IMR-90 (cell line): ENCODE data around the gene IGF1R. TPM values are rescaled to one million over a fixed set of nuclear protein-coding genes. Genes with fewer than 3 reads are reported as not detected.

Experiments used
- ATAC-seq: fragments of 200-7000 bp; cut with Tn5 transposase; 2 replicates; pipeline ENCODE4 v1.9.1; 2020; ENCODE audit warnings: low read depth, mild to moderate bottlenecking, moderate library complexity
- BruUV-seq: library from RNA; stranded (reverse); fragments of 400-500 nt; replicated peaks from 2 replicates; lab custom pipeline; 2021; lab: Mats Ljungman, UMichigan
- CTCF ChIA-PET: fragments of 300-600 bp; formaldehyde crosslinking; extraction: SDS; loops from one replicate; lab custom pipeline; 2021; ENCODE audit warnings: antibody characterized with exemption; lab: Yijun Ruan, JAX
- POLR2A ChIA-PET: fragments of 300-600 bp; sonication (Branson Sonifier 250); formaldehyde crosslinking; loops from one replicate; lab custom pipeline; 2022; ENCODE audit warnings: antibody characterized with exemption; ENCODE audit not compliant: unreplicated experiment; lab: Charles Lee
- DNase-seq: peaks from one replicate; pipeline ENCODE4 v3.0.0; 2013
- H2AFZ ChIP-seq: replicated peaks from 2 replicates; pipeline ENCODE3; 2013; ENCODE audit warnings: low read length, mild to moderate bottlenecking; ENCODE audit not compliant: poor library complexity
- H2AK5ac ChIP-seq: 2 replicates; pipeline ENCODE4 v1.6.1; 2013; ENCODE audit warnings: low read depth, low read length, inconsistent platforms
- H2AK9ac ChIP-seq: replicated peaks from 2 replicates; pipeline ENCODE3; 2013; ENCODE audit warnings: mild to moderate bottlenecking, low read depth, low read length, moderate library complexity; ENCODE audit not compliant: poor library complexity
- H2BK120ac ChIP-seq: 2 replicates; pipeline ENCODE4 v1.6.1; 2013; ENCODE audit warnings: low read depth, low read length, inconsistent platforms
- H2BK15ac ChIP-seq: 3 replicates; pipeline ENCODE4 v1.6.1; 2013; ENCODE audit warnings: low read depth, low read length, inconsistent platforms
- H2BK20ac ChIP-seq: 2 replicates; pipeline ENCODE4 v1.6.1; 2013; ENCODE audit warnings: low read depth, mild to moderate bottlenecking, inconsistent platforms, low read length, moderate library complexity
- H2BK5ac ChIP-seq: 2 replicates; pipeline ENCODE4 v1.6.1; 2013; ENCODE audit warnings: mild to moderate bottlenecking, low read depth, low read length, inconsistent platforms; ENCODE audit not compliant: poor library complexity, severe bottlenecking
- H3K14ac ChIP-seq: replicated peaks from 2 replicates; pipeline ENCODE4 v1.6.1; 2013; ENCODE audit warnings: low read depth, low read length, inconsistent platforms
- H3K18ac ChIP-seq: 2 replicates; pipeline ENCODE4 v1.6.1; 2013; ENCODE audit warnings: low read depth, low read length, control low read depth
- H3K23ac ChIP-seq: 2 replicates; pipeline ENCODE4 v1.6.1; 2013; ENCODE audit warnings: low read depth, low read length, inconsistent platforms
- H3K27ac ChIP-seq: 2 replicates; pipeline ENCODE4 v1.5.1; 2013; ENCODE audit warnings: mild to moderate bottlenecking, control low read depth, low read length; ENCODE audit not compliant: insufficient read depth
- H3K27me3 ChIP-seq: 2 replicates; pipeline ENCODE4 v1.6.1; 2013; ENCODE audit warnings: low read length; ENCODE audit not compliant: control insufficient read depth, insufficient read depth
- H3K36me3 ChIP-seq: 2 replicates; pipeline ENCODE4 v1.6.1; 2013; ENCODE audit warnings: low read length, mixed read lengths; ENCODE audit not compliant: control insufficient read depth, insufficient read depth
- H3K4ac ChIP-seq: 2 replicates; pipeline ENCODE4 v1.6.1; 2013; ENCODE audit warnings: low read depth, low read length, inconsistent platforms
- H3K4me1 ChIP-seq: 2 replicates; pipeline ENCODE4 v1.6.1; 2013; ENCODE audit warnings: low read length, mixed read lengths; ENCODE audit not compliant: control insufficient read depth, insufficient read depth
- H3K4me2 ChIP-seq: 2 replicates; pipeline ENCODE4 v1.6.1; 2013; ENCODE audit warnings: low read depth, mild to moderate bottlenecking, control low read depth, low read length, moderate library complexity
- H3K4me3 ChIP-seq: 2 replicates; pipeline ENCODE4 v1.5.1; 2013; ENCODE audit warnings: low read depth, mild to moderate bottlenecking, control low read depth, low read length, moderate library complexity; ENCODE audit not compliant: insufficient read depth
- H3K56ac ChIP-seq: 2 replicates; pipeline ENCODE4 v1.6.1; 2013; ENCODE audit warnings: low read length, inconsistent platforms; ENCODE audit not compliant: insufficient read depth; ENCODE audit errors: extremely low read depth
- H3K79me1 ChIP-seq, 2 experiments: 2 replicates each; pipeline ENCODE4 v1.6.1; 2013; ENCODE audit warnings: low read length in 2 of 2, inconsistent platforms in 1 of 2, low read depth in 1 of 2
- H3K9ac ChIP-seq: 2 replicates; pipeline ENCODE4 v1.6.1; 2013; ENCODE audit warnings: low read depth, low read length, control low read depth
- H3K9me1 ChIP-seq: 2 replicates; pipeline ENCODE4 v1.6.1; 2013; ENCODE audit warnings: low read length, inconsistent platforms; ENCODE audit not compliant: insufficient read depth
- H3K9me3 ChIP-seq: 2 replicates; pipeline ENCODE4 v1.6.1; 2013; ENCODE audit warnings: low read length; ENCODE audit not compliant: control insufficient read depth, insufficient read depth
- H4K20me1 ChIP-seq: 2 replicates; pipeline ENCODE4 v1.6.1; 2013; ENCODE audit warnings: low read length, inconsistent platforms; ENCODE audit not compliant: insufficient read depth
- H4K5ac ChIP-seq: 2 replicates; pipeline ENCODE4 v1.6.1; 2013; ENCODE audit warnings: mild to moderate bottlenecking, low read depth, low read length, control low read depth
- H4K8ac ChIP-seq, 2 experiments: 2 replicates each; pipeline ENCODE4 v1.6.1; 2013; ENCODE audit warnings: low read depth in 2 of 2, low read length in 2 of 2, control low read depth in 1 of 2, inconsistent platforms in 1 of 2
- H4K91ac ChIP-seq: 2 replicates; pipeline ENCODE4 v1.6.1; 2013; ENCODE audit warnings: low read depth, low read length, inconsistent platforms; ENCODE audit not compliant: insufficient read depth
- CEBPB ChIP-seq: IDR thresholded peaks from 2 replicates; pipeline ENCODE4 v1.6.1; 2012; ENCODE audit warnings: low read depth, low read length, improper control_type of control experiment
- CHD1 ChIP-seq: IDR thresholded peaks from 2 replicates; pipeline ENCODE4 v1.6.1; 2012; ENCODE audit warnings: low read depth, low read length, improper control_type of control experiment
- FOS ChIP-seq: fragments of 150-350 bp; IDR thresholded peaks from 2 replicates; pipeline ENCODE4 v1.6.1; 2016; ENCODE audit warnings: low read depth, low read length
- MAFK ChIP-seq: IDR thresholded peaks from 2 replicates; pipeline ENCODE4 v1.6.1; 2012; ENCODE audit warnings: low read depth, low read length, improper control_type of control experiment
- MAZ ChIP-seq: IDR thresholded peaks from 2 replicates; pipeline ENCODE4 v1.6.1; 2012; ENCODE audit warnings: low read depth, mild to moderate bottlenecking, low read length, improper control_type of control experiment, moderate library complexity, borderline replicate concordance
- MXI1 ChIP-seq: IDR thresholded peaks from 2 replicates; pipeline ENCODE4 v1.6.1; 2012; ENCODE audit warnings: low read depth, mild to moderate bottlenecking, low read length, moderate library complexity, borderline replicate concordance
- NFE2L2 ChIP-seq: fragments of 150-350 bp; IDR thresholded peaks from 2 replicates; pipeline ENCODE4 v1.6.1; 2016; ENCODE audit warnings: low read depth, mild to moderate bottlenecking, low read length
- POLR2A ChIP-seq: IDR thresholded peaks from 2 replicates; pipeline ENCODE4 v1.6.1; 2012; ENCODE audit warnings: mild to moderate bottlenecking, low read depth, low read length
- RAD21 ChIP-seq: IDR thresholded peaks from 2 replicates; pipeline ENCODE4 v1.6.1; 2012; ENCODE audit warnings: low read length, improper control_type of control experiment
- RCOR1 ChIP-seq: IDR thresholded peaks from 2 replicates; pipeline ENCODE4 v1.6.1; 2012; ENCODE audit warnings: mild to moderate bottlenecking, low read length, improper control_type of control experiment; ENCODE audit not compliant: insufficient replicate concordance
- SMC3 ChIP-seq: fragments of 150-350 bp; IDR thresholded peaks from 2 replicates; pipeline ENCODE4 v1.6.1; 2016; ENCODE audit warnings: low read depth, mild to moderate bottlenecking, antibody characterized with exemption, low read length, moderate library complexity
- USF2 ChIP-seq: fragments of 150-350 bp; IDR thresholded peaks from 2 replicates; pipeline ENCODE4 v1.6.1; 2017; ENCODE audit warnings: mild to moderate bottlenecking, antibody characterized with exemption, low read length, low read depth
- dilution Hi-C: fragments of 300-500 bp; cut with HindIII; formaldehyde crosslinking; loops from one replicate; pipeline ENCODE4 v1.14.3; 2018; ENCODE audit warnings: low sequenced_read_pairs; ENCODE audit not compliant: unreplicated experiment
- in situ Hi-C: fragments of 300-500 bp; cut with MboI; formaldehyde crosslinking; loops from 3 replicates; pipeline ENCODE4 v1.14.3; 2019; ENCODE audit warnings: low sequenced_read_pairs, inconsistent platforms, mixed read lengths
- intact Hi-C: fragments of 100-400 bp; cut with micrococcal nuclease; formaldehyde crosslinking; loops from 2 replicates; pipeline ENCODE4 v1.10.0; 2022
- polyA plus RNA-seq, 3 experiments: library from polyadenylated mRNA; depleted of rRNA; stranded (reverse); fragments of >200 nt; gene quantifications; 2 replicates each; pipeline ENCODE4 v1.2.3, GENCODE V29; 2012; ENCODE audit warnings: low replicate concordance in 1 of 3
- total RNA-seq: library from RNA; depleted of rRNA; stranded (reverse); fragments of >200 nt; gene quantifications from 2 replicates; pipeline ENCODE4 v1.2.3, GENCODE V29; 2012
- TF ChIP-seq, protein P1 (sequence below): conservative IDR thresholded peaks from 2 replicates; pipeline ENCODE4 v1.5.1; 2012; ENCODE audit warnings: mild to moderate bottlenecking, low read depth, low read length, improper control_type of control experiment

The IGF1R gene
- total and polyA plus RNA-seq, 2 of the 4 experiments (the other 2 are of a cell fraction), result 24.0 to 24.9 TPM

GRCh38 chr15:98996169-98996568 lies 347.8 kb downstream of the IGF1R start:
- Histone ChIP-seq H4K5ac (no peak overlapping the region), H4K8ac (no peak overlapping the region), H3K9me1 (no peaks in the 10 kb centered on the region), H3K27ac (no peak overlapping the region), H3K4me3 (no peak overlapping the region), H3K36me3 (no peaks in the 10 kb centered on the region), H2BK120ac (no peak overlapping the region), H2BK20ac (no peak overlapping the region), H2AFZ (no peak overlapping the region), H2AK5ac (no peak overlapping the region), H3K18ac (no peak overlapping the region), H3K14ac (no peak overlapping the region), H3K9me3 (no peaks in the 10 kb centered on the region), H2BK5ac (no peak overlapping the region), H4K91ac (no peak overlapping the region), H3K4ac (no peak overlapping the region), H4K20me1 (no peaks in the 10 kb centered on the region), H3K9ac (no peak overlapping the region), H3K23ac (no peak overlapping the region), H3K27me3 (peaks cover 12% of the 10 kb centered on the region), H2BK15ac (no peak overlapping the region), H2AK9ac (no peak overlapping the region), H3K4me2 (no peak overlapping the region), H3K4me1 (no peaks in the 10 kb centered on the region), H3K56ac (no peak overlapping the region), H3K79me1 (no peaks in the 10 kb centered on the region)
- ChIA-PET CTCF (no interaction called here), POLR2A (no interaction called here)
- dilution Hi-C loops, result no loop called here
- DNase-seq (no peak), ATAC-seq (no peak)
- no TSS peak for BruUV-seq
- intact Hi-C loops, result no loop called here
- TF ChIP-seq CHD1 (no peak), USF2 (no peak), MXI1 (no peak), RAD21 (no peak), NFE2L2 (no peak), MAZ (no peak), SMC3 (no peak), POLR2A (no peak), CEBPB (no peak), MAFK (no peak), RCOR1 (no peak), FOS (no peak)
- TF ChIP-seq, protein P1, sequence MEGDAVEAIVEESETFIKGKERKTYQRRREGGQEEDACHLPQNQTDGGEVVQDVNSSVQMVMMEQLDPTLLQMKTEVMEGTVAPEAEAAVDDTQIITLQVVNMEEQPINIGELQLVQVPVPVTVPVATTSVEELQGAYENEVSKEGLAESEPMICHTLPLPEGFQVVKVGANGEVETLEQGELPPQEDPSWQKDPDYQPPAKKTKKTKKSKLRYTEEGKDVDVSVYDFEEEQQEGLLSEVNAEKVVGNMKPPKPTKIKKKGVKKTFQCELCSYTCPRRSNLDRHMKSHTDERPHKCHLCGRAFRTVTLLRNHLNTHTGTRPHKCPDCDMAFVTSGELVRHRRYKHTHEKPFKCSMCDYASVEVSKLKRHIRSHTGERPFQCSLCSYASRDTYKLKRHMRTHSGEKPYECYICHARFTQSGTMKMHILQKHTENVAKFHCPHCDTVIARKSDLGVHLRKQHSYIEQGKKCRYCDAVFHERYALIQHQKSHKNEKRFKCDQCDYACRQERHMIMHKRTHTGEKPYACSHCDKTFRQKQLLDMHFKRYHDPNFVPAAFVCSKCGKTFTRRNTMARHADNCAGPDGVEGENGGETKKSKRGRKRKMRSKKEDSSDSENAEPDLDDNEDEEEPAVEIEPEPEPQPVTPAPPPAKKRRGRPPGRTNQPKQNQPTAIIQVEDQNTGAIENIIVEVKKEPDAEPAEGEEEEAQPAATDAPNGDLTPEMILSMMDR, result no peak
- in situ Hi-C loops, result no loop called here
